GM19395 (cell line): Measurements from ENCODE around the gene NFAT5.
"Not testable (repeated sequence)": the region's sequence is repeated elsewhere in the genome, so short reads cannot be mapped to it uniquely, and the experiment has no call there.

Experiments
- ATAC-seq: cut with Tn5 transposase; IDR thresholded peaks from one replicate; pipeline ENCODE4 v1.9.1; 2021; ENCODE audit warnings: mild to moderate bottlenecking, moderate library complexity; ENCODE audit not compliant: unreplicated experiment

Gene NFAT5

GRCh38 chr16:69636563-69637146, 70.9 kb downstream of the NFAT5 start:
- ATAC-seq, result not testable (repeated sequence)

- ATAC-seq, result not testable (repeated sequence)
Observed at GRCh38 chr16:69637206-69637865, 71.6 kb downstream of the NFAT5 start.

GRCh38 chr16:69643997-69644396, 78.2 kb downstream of the NFAT5 start:
- ATAC-seq, result not testable (repeated sequence)

GRCh38 chr16:69644790-69645189, 79.0 kb downstream of the NFAT5 start:
- ATAC-seq, result no peak

- no peak for ATAC-seq
Observed at GRCh38 chr16:69647020-69647419, 81.3 kb downstream of the NFAT5 start.

- ATAC-seq, result no peak
Observed at GRCh38 chr16:69651217-69651616, 85.5 kb downstream of the NFAT5 start.

GRCh38 chr16:69654280-69654931, 88.6 kb downstream of the NFAT5 start:
- no peak for ATAC-seq

- ATAC-seq, result no peak
Observed at GRCh38 chr16:69660166-69660565, 94.4 kb downstream of the NFAT5 start.

- ATAC-seq, result no peak
Observed at GRCh38 chr16:69662901-69663300, 97.1 kb downstream of the NFAT5 start.

- no peak for ATAC-seq
Observed at GRCh38 chr16:69663846-69664245, 98.1 kb downstream of the NFAT5 start.

GRCh38 chr16:69669577-69669976, 103.8 kb downstream of the NFAT5 start:
- no peak for ATAC-seq

- no peak for ATAC-seq
Observed at GRCh38 chr16:69672315-69672997, 106.7 kb downstream of the NFAT5 start.

GRCh38 chr16:69672998-69673713, 107.4 kb downstream of the NFAT5 start:
- ATAC-seq, result no peak

GRCh38 chr16:69680358-69680757, 114.6 kb downstream of the NFAT5 start:
- no peak for ATAC-seq

- ATAC-seq, result no peak
Observed at GRCh38 chr16:69688589-69688988, 122.8 kb downstream of the NFAT5 start.

GRCh38 chr16:69691980-69692911, 126.5 kb downstream of the NFAT5 start:
- ATAC-seq, result no peak

GRCh38 chr16:69693916-69694315, 128.2 kb downstream of the NFAT5 start:
- no peak for ATAC-seq

GRCh38 chr16:69698404-69698803, 132.6 kb downstream of the NFAT5 start:
- ATAC-seq, result no peak

GRCh38 chr16:69699915-69700314, 134.1 kb downstream of the NFAT5 start:
- no peak for ATAC-seq

- ATAC-seq, result no peak
Observed at GRCh38 chr16:69701452-69701851, 135.7 kb downstream of the NFAT5 start.
